Measurements from ENCODE around the gene COL1A2. TPM values are rescaled to one million over a fixed set of nuclear protein-coding genes. Genes with fewer than 3 reads are reported as not detected.

The COL1A2 gene
- total and polyA plus RNA-seq, 2 of the 8 experiments (the other 6 are each of a cell fraction or from before 2014, with no cell fraction given) = 45.2 to 87.2 TPM

DNA sequence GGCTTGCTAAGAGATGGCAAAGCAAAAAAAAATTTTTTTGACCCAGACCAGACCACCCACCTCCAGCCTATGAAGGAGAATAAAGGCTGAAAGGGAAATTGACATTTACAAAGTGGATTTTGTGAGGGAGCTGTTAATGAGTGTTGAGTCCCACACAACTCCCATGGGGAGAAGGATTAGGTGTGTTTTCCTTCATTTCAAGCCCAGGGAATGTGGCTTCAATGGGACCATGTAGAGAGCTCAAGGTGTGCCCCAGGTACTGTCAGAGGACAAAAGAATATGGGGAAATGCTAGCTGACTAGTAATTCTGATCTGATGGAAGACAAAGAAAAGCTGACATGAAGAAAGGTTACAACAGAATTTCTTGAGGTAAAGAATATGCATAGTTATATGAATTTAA is 48.8 kb upstream of the COL1A2 start (continued):
- TF ChIP-seq, protein P1, sequence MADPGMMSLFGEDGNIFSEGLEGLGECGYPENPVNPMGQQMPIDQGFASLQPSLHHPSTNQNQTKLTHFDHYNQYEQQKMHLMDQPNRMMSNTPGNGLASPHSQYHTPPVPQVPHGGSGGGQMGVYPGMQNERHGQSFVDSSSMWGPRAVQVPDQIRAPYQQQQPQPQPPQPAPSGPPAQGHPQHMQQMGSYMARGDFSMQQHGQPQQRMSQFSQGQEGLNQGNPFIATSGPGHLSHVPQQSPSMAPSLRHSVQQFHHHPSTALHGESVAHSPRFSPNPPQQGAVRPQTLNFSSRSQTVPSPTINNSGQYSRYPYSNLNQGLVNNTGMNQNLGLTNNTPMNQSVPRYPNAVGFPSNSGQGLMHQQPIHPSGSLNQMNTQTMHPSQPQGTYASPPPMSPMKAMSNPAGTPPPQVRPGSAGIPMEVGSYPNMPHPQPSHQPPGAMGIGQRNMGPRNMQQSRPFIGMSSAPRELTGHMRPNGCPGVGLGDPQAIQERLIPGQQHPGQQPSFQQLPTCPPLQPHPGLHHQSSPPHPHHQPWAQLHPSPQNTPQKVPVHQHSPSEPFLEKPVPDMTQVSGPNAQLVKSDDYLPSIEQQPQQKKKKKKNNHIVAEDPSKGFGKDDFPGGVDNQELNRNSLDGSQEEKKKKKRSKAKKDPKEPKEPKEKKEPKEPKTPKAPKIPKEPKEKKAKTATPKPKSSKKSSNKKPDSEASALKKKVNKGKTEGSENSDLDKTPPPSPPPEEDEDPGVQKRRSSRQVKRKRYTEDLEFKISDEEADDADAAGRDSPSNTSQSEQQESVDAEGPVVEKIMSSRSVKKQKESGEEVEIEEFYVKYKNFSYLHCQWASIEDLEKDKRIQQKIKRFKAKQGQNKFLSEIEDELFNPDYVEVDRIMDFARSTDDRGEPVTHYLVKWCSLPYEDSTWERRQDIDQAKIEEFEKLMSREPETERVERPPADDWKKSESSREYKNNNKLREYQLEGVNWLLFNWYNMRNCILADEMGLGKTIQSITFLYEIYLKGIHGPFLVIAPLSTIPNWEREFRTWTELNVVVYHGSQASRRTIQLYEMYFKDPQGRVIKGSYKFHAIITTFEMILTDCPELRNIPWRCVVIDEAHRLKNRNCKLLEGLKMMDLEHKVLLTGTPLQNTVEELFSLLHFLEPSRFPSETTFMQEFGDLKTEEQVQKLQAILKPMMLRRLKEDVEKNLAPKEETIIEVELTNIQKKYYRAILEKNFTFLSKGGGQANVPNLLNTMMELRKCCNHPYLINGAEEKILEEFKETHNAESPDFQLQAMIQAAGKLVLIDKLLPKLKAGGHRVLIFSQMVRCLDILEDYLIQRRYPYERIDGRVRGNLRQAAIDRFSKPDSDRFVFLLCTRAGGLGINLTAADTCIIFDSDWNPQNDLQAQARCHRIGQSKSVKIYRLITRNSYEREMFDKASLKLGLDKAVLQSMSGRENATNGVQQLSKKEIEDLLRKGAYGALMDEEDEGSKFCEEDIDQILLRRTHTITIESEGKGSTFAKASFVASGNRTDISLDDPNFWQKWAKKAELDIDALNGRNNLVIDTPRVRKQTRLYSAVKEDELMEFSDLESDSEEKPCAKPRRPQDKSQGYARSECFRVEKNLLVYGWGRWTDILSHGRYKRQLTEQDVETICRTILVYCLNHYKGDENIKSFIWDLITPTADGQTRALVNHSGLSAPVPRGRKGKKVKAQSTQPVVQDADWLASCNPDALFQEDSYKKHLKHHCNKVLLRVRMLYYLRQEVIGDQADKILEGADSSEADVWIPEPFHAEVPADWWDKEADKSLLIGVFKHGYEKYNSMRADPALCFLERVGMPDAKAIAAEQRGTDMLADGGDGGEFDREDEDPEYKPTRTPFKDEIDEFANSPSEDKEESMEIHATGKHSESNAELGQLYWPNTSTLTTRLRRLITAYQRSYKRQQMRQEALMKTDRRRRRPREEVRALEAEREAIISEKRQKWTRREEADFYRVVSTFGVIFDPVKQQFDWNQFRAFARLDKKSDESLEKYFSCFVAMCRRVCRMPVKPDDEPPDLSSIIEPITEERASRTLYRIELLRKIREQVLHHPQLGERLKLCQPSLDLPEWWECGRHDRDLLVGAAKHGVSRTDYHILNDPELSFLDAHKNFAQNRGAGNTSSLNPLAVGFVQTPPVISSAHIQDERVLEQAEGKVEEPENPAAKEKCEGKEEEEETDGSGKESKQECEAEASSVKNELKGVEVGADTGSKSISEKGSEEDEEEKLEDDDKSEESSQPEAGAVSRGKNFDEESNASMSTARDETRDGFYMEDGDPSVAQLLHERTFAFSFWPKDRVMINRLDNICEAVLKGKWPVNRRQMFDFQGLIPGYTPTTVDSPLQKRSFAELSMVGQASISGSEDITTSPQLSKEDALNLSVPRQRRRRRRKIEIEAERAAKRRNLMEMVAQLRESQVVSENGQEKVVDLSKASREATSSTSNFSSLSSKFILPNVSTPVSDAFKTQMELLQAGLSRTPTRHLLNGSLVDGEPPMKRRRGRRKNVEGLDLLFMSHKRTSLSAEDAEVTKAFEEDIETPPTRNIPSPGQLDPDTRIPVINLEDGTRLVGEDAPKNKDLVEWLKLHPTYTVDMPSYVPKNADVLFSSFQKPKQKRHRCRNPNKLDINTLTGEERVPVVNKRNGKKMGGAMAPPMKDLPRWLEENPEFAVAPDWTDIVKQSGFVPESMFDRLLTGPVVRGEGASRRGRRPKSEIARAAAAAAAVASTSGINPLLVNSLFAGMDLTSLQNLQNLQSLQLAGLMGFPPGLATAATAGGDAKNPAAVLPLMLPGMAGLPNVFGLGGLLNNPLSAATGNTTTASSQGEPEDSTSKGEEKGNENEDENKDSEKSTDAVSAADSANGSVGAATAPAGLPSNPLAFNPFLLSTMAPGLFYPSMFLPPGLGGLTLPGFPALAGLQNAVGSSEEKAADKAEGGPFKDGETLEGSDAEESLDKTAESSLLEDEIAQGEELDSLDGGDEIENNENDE (IDR thresholded peaks at IDR 0.05; ENCODE audit: insufficient replicate concordance, low read length) = no peak
- TF ChIP-seq JUN (IDR thresholded peaks at IDR 0.05; ENCODE audit: low read depth, low read length) = no peak
- TF ChIP-seq RFX5 (IDR thresholded peaks at IDR 0.05; ENCODE audit: borderline replicate concordance, low read depth, low read length) = no peak
- no peak for TF ChIP-seq EP300 (IDR thresholded peaks at IDR 0.05; ENCODE audit: borderline replicate concordance in 1 of 2, low read depth in 2 of 2, low read length in 2 of 2)
- TF ChIP-seq ASH2L (IDR thresholded peaks at IDR 0.05; ENCODE audit: low read length) = no peak
- no peak for TF ChIP-seq ZNF274 (IDR thresholded peaks at IDR 0.05; ENCODE audit: borderline replicate concordance, extremely low read depth, low read length)
